Spleen (tissue), 11 donors: ENCODE data around the gene ITGB2. TPM values are rescaled to one million over a fixed set of nuclear protein-coding genes. Genes with fewer than 3 reads are reported as not detected.
A peak's percentile ranks its signal among the peaks of the same experiment; 100 is the strongest.

Experiments used
- DNase-seq: peaks from one replicate; pipeline ENCODE4 v3.0.0-alpha.2; 2020
- H3K27ac ChIP-seq, 8 donors: fragments of 200-600 bp; sonication (generic) in 7 of 8; 1 replicate in 4 of 8; 2 replicates in 4 of 8; pipeline versions ENCODE4 v1.5.0 to v1.8.0; 2016 to 2021; ENCODE audit warnings: inconsistent platforms in 4 of 8, mild to moderate bottlenecking in 4 of 8, moderate library complexity in 1 of 8
- H3K27me3 ChIP-seq, 7 donors: fragments of 200-600 bp; sonication (generic) in 6 of 7; replicated peaks in 1 of 7; 1 replicate in 4 of 7; 2 replicates in 3 of 7; pipeline versions ENCODE4 v1.5.0 to v1.8.0; 2016 to 2021; ENCODE audit warnings: inconsistent platforms in 3 of 7, mild to moderate bottlenecking in 1 of 7
- H3K36me3 ChIP-seq, 6 donors: fragments of 200-600 bp; sonication (generic) in 5 of 6; 1 replicate in 4 of 6; 2 replicates in 2 of 6; pipeline versions ENCODE4 v1.5.0 to v1.8.0; 2016 to 2021; ENCODE audit warnings: inconsistent platforms in 2 of 6
- H3K4me1 ChIP-seq, 6 donors: fragments of 200-600 bp; sonication (generic) in 5 of 6; 1 replicate in 3 of 6; 2 replicates in 3 of 6; pipeline versions ENCODE4 v1.5.0 to v1.8.0; 2016 to 2021; ENCODE audit warnings: inconsistent platforms in 3 of 6
- H3K4me3 ChIP-seq, 8 donors: fragments of 200-600 bp; sonication (generic) in 7 of 8; 1 replicate in 4 of 8; 2 replicates in 4 of 8; pipeline versions ENCODE4 v1.5.0 to v1.8.0; 2016 to 2021; ENCODE audit warnings: inconsistent platforms in 4 of 8, mild to moderate bottlenecking in 4 of 8, moderate library complexity in 2 of 8
- H3K9me3 ChIP-seq, 8 donors: fragments of 200-600 bp; sonication (generic) in 7 of 8; 1 replicate in 4 of 8; 2 replicates in 4 of 8; pipeline versions ENCODE4 v1.5.0 to v1.8.0; 2016 to 2021; ENCODE audit warnings: inconsistent platforms in 4 of 8
- CTCF ChIP-seq, 11 experiments: fragments of 200-600 bp in 7 of 11; fragments of 450-650 bp in 4 of 11; sonication (generic) in 4 of 11; IDR thresholded peaks in 8 of 11; conservative IDR thresholded peaks in 3 of 11; 1 replicate in 7 of 11; 2 replicates in 4 of 11; pipeline versions ENCODE4 v1.4.0 to v1.8.0; 2016 to 2021; ENCODE audit warnings: antibody characterized with exemption in 11 of 11, inconsistent platforms in 4 of 11, mild to moderate bottlenecking in 1 of 11
- POLR2A ChIP-seq, 3 donors: fragments of 450-650 bp; IDR thresholded peaks; one replicate each; pipeline ENCODE4 v1.5.1; 2017; ENCODE audit warnings: antibody characterized with exemption in 3 of 3, mild to moderate bottlenecking in 1 of 3
- POLR2AphosphoS5 ChIP-seq, 3 donors: sonication (generic); formaldehyde crosslinking; IDR thresholded peaks; one replicate each; pipeline ENCODE4 v1.5.1; 2017; ENCODE audit warnings: antibody characterized with exemption in 3 of 3
- WGBS, 5 donors: extraction: QIAGEN DNeasy Blood & Tissue Kit in 3 of 5; methylation state at CpG; one replicate each; pipeline versions ENCODE4 v1.1.5 to v1.1.7; 2013 to 2018; 5-methylcytosine and 5-hydroxymethylcytosine counted together
- intact Hi-C: fragments of 100-400 bp; cut with DNase I; formaldehyde crosslinking; loops from one replicate; pipeline ENCODE4 v1.15.0; 2023; ENCODE audit warnings: low total_unique reads
- polyA plus RNA-seq, 3 donors: library from polyadenylated mRNA; stranded (reverse); fragments of 200-250 nt; gene quantifications; one replicate each; pipeline ENCODE4 v1.2.1, GENCODE V29; 2013
- total RNA-seq, 7 donors: library from RNA; depleted of rRNA in 3 of 7; stranded (reverse); fragments of >200 nt in 3 of 7; fragmentation: NEBNext Ultra II Directional in 4 of 7; extraction: Animal tissue kit (Norgen Biotek cat#: 25700) in 4 of 7; gene quantifications; one replicate each; pipeline versions ENCODE4 v1.1.0 to v1.2.1, GENCODE V29; 2016 to 2021
- donor health status: healthy with polysubstance abuse.
- donor health status: DM: no; HTN: no; CAD: no; lungs with moderate emphysema.
- donor health status: DM: no; HTN: no; CAD: no.
- donor health status: Bipolar disorder and iron deficiency.
- donor health status: healthy.
- donor health status: DM: no; HTN: no; CAD: no.
- donor health status: DM: yes; HTN: yes; CAD: no.

The ITGB2 gene
- total and polyA plus RNA-seq, 10 donors, result 92.1 to 754 (median 338) TPM

GRCh38 chr21:44911068-44911383 lies 9.7 kb downstream of the ITGB2 start:
- Histone ChIP-seq H3K9me3 (no peaks in the 10 kb centered on the region), H3K4me1 (peaks cover 53 to 99% (median 91%) of the 10 kb centered on the region in 6 donors), H3K27ac (peak overlapping the region; percentile 82 to 97 (median 92)), H3K36me3 (peaks cover 0 to 50% (median 17%) of the 10 kb centered on the region in 6 donors), H3K27me3 (no peaks in the 10 kb centered on the region), H3K4me3 (peak overlapping the region in 2 of 8 donors; percentile 23 to 59)
- intact Hi-C loops, result no loop called here
- WGBS, 5 donors, result 46 to 59% (median 53%) methylated on average over 10 of the region's 10 CpGs
- TF ChIP-seq CTCF (IDR thresholded peaks at IDR 0.05 in 8 of 11, conservative IDR thresholded peaks at IDR 0.05 in 3 of 11) (no peak), POLR2A (IDR thresholded peaks at IDR 0.05) (no peak)
- no peak for DNase-seq

- peaks cover 0 to 53% (median 20%) of the 10 kb centered on the region in 6 donors for H3K36me3 ChIP-seq
- no peak for DNase-seq
- peaks cover 52 to 99% (median 89%) of the 10 kb centered on the region in 6 donors for H3K4me1 ChIP-seq
- TF ChIP-seq POLR2A (IDR thresholded peaks at IDR 0.05) (no peak), POLR2AphosphoS5 (IDR thresholded peaks at IDR 0.05) (peak in 1 of 3 donors; percentile 58)
- H3K27ac ChIP-seq, result peak overlapping the region in 7 of 8 donors; percentile 82 to 97 (median 93)
- 78 to 85% (median 83%) methylated on average over 19 to 27 of the region's 27 CpGs for WGBS, 5 donors
- H3K9me3 ChIP-seq, result no peaks in the 10 kb centered on the region
- peak overlapping the region in 1 of 8 donors; percentile 59 for H3K4me3 ChIP-seq
- intact Hi-C loops, result no loop called here
- H3K27me3 ChIP-seq, result no peaks in the 10 kb centered on the region
Observed at GRCh38 chr21:44910229-44911067, 10.3 kb downstream of the ITGB2 start.

GRCh38 chr21:44909719-44910118 lies 11.0 kb downstream of the ITGB2 start:
- TF ChIP-seq POLR2A (IDR thresholded peaks at IDR 0.05) (no peak), CTCF (IDR thresholded peaks at IDR 0.05 in 8 of 11, conservative IDR thresholded peaks at IDR 0.05 in 3 of 11) (no peak), POLR2AphosphoS5 (IDR thresholded peaks at IDR 0.05) (no peak)
- peaks cover 0 to 60% (median 25%) of the 10 kb centered on the region in 6 donors for H3K36me3 ChIP-seq
- 86 to 93% (median 93%) methylated on average over 9 of the region's 9 CpGs for WGBS, 5 donors
- intact Hi-C loops, result no loop called here
- H3K4me1 ChIP-seq, result peaks cover 44 to 99% (median 88%) of the 10 kb centered on the region in 6 donors
- no peaks in the 10 kb centered on the region for H3K9me3 ChIP-seq
- no peak overlapping the region for H3K4me3 ChIP-seq
- H3K27ac ChIP-seq, result peak overlapping the region in 4 of 8 donors; percentile 93 to 97 (median 96)
- H3K27me3 ChIP-seq, result no peaks in the 10 kb centered on the region
- DNase-seq, result peak; percentile 49

- H3K4me1 ChIP-seq, result peaks cover 36 to 99% (median 80%) of the 10 kb centered on the region in 6 donors
- intact Hi-C loops, result no loop called here
- WGBS, 5 donors, result 91 to 95% (median 93%) methylated on average over 20 to 21 of the region's 21 CpGs
Observed at GRCh38 chr21:44908908-44909307, 11.8 kb downstream of the ITGB2 start.

More at GRCh38 chr21:44908908-44909307, 11.8 kb downstream of the ITGB2 start:
- peak overlapping the region in 5 of 8 donors; percentile 64 to 97 (median 93) for H3K27ac ChIP-seq
- H3K4me3 ChIP-seq, result no peak overlapping the region
- H3K36me3 ChIP-seq, result peaks cover 0 to 68% (median 27%) of the 10 kb centered on the region in 6 donors
- H3K9me3 ChIP-seq, result no peaks in the 10 kb centered on the region
- TF ChIP-seq POLR2AphosphoS5 (IDR thresholded peaks at IDR 0.05) (peak in 2 of 3 donors; percentile 18 to 73), CTCF (IDR thresholded peaks at IDR 0.05 in 8 of 11, conservative IDR thresholded peaks at IDR 0.05 in 3 of 11) (no peak)
- H3K27me3 ChIP-seq, result no peaks in the 10 kb centered on the region
- no peak for DNase-seq
